H9 (cell line): ENCODE measurements around the gene MTA1. TPM values are rescaled to one million over a fixed set of nuclear protein-coding genes. Genes with fewer than 3 reads are reported as not detected.

ENCODE experiments used
- DNase-seq: peaks from one replicate; pipeline ENCODE4 v3.0.0-alpha.2; 2017
- H2AFZ ChIP-seq: one replicate; pipeline ENCODE4 v1.6.1; 2013; ENCODE audit warnings: mild to moderate bottlenecking, low read length, control low read depth, moderate library complexity
- H2AK5ac ChIP-seq: 2 replicates; pipeline ENCODE4 v1.6.1; 2013; ENCODE audit warnings: low read length, control low read depth, mixed read lengths; ENCODE audit not compliant: insufficient read length
- H2BK120ac ChIP-seq: one replicate; pipeline ENCODE4 v1.6.1; 2013; ENCODE audit warnings: low read depth, mild to moderate bottlenecking, low read length, control low read depth, inconsistent platforms; ENCODE audit not compliant: poor library complexity, severe bottlenecking
- H2BK12ac ChIP-seq: 2 replicates; pipeline ENCODE4 v1.6.1; 2013; ENCODE audit warnings: low read length, control low read depth, mixed read lengths, low read depth; ENCODE audit not compliant: insufficient read length
- H2BK15ac ChIP-seq: 2 replicates; pipeline ENCODE4 v1.6.1; 2013; ENCODE audit warnings: low read depth, low read length, control low read depth
- H2BK20ac ChIP-seq: one replicate; pipeline ENCODE4 v1.6.1; 2013; ENCODE audit warnings: low read depth, mild to moderate bottlenecking, low read length, control low read depth, inconsistent platforms; ENCODE audit not compliant: poor library complexity, severe bottlenecking
- H2BK5ac ChIP-seq: 2 replicates; pipeline ENCODE4 v1.6.1; 2013; ENCODE audit warnings: low read length, control low read depth, mixed read lengths; ENCODE audit not compliant: insufficient read length
- H3K14ac ChIP-seq: 2 replicates; pipeline ENCODE4 v1.6.1; 2013; ENCODE audit warnings: low read length, control low read depth; ENCODE audit not compliant: insufficient read depth
- H3K18ac ChIP-seq: 2 replicates; pipeline ENCODE4 v1.6.1; 2013; ENCODE audit warnings: low read depth, mild to moderate bottlenecking, mixed read lengths, low read length, control low read depth; ENCODE audit not compliant: insufficient read length
- H3K23ac ChIP-seq: 2 replicates; pipeline ENCODE4 v1.6.1; 2013; ENCODE audit warnings: low read length, control low read depth, mixed read lengths, low read depth; ENCODE audit not compliant: insufficient read length
- H3K23me2 ChIP-seq: 2 replicates; pipeline ENCODE4 v1.6.1; 2013; ENCODE audit warnings: low read depth, mild to moderate bottlenecking, mixed read lengths, low read length, control low read depth; ENCODE audit not compliant: insufficient read length, poor library complexity, severe bottlenecking
- H3K27ac ChIP-seq: 2 replicates; pipeline ENCODE4 v1.5.1; 2013; ENCODE audit warnings: low read length, control low read depth, mixed read lengths, low read depth; ENCODE audit not compliant: insufficient read length
- H3K27me3 ChIP-seq: 2 replicates; pipeline ENCODE4 v1.6.1; 2013; ENCODE audit warnings: low read length, control low read depth, inconsistent platforms; ENCODE audit not compliant: insufficient read depth
- H3K4ac ChIP-seq: 2 replicates; pipeline ENCODE4 v1.6.1; 2013; ENCODE audit warnings: low read depth, mild to moderate bottlenecking, control low read depth, inconsistent platforms, low read length, moderate library complexity
- H3K4me1 ChIP-seq: 2 replicates; pipeline ENCODE4 v1.6.1; 2013; ENCODE audit warnings: low read length, control low read depth, inconsistent platforms; ENCODE audit not compliant: insufficient read depth
- H3K4me2 ChIP-seq: 2 replicates; pipeline ENCODE4 v1.6.1; 2013; ENCODE audit warnings: low read length, control low read depth, mixed read lengths; ENCODE audit not compliant: insufficient read length, insufficient read depth
- H3K56ac ChIP-seq: 2 replicates; pipeline ENCODE4 v1.6.1; 2013; ENCODE audit warnings: low read depth, mild to moderate bottlenecking, mixed read lengths, low read length, control low read depth; ENCODE audit not compliant: insufficient read length
- H3K79me1 ChIP-seq: 2 replicates; pipeline ENCODE4 v1.6.1; 2013; ENCODE audit warnings: low read depth, mild to moderate bottlenecking, moderate library complexity, low read length, control low read depth, inconsistent platforms; ENCODE audit not compliant: insufficient read depth, poor library complexity, severe bottlenecking
- H3K79me2 ChIP-seq: 2 replicates; pipeline ENCODE4 v1.6.1; 2013; ENCODE audit warnings: low read length, control low read depth, inconsistent platforms; ENCODE audit not compliant: insufficient read depth
- H3K9ac ChIP-seq: 2 replicates; pipeline ENCODE4 v1.6.1; 2013; ENCODE audit warnings: low read length, control low read depth, mixed read lengths; ENCODE audit not compliant: insufficient read length; ENCODE audit errors: extremely low read depth
- H3K9me3 ChIP-seq: one replicate; pipeline ENCODE4 v1.6.1; 2013; ENCODE audit warnings: low read depth, low read length, inconsistent platforms; ENCODE audit not compliant: control insufficient read depth
- H3T11ph ChIP-seq: one replicate; pipeline ENCODE4 v1.6.1; 2013; ENCODE audit warnings: mild to moderate bottlenecking, low read length, control low read depth, inconsistent platforms
- H4K20me1 ChIP-seq: one replicate; pipeline ENCODE4 v1.6.1; 2013; ENCODE audit not compliant: control insufficient read depth, insufficient read length, insufficient read depth
- H4K5ac ChIP-seq: 2 replicates; pipeline ENCODE4 v1.6.1; 2013; ENCODE audit warnings: low read depth, mild to moderate bottlenecking, mixed read lengths, low read length, control low read depth; ENCODE audit not compliant: insufficient read length
- H4K8ac ChIP-seq: replicated peaks from 2 replicates; pipeline ENCODE4 v1.6.1; 2013; ENCODE audit warnings: low read length, control low read depth, mixed read lengths, low read depth; ENCODE audit not compliant: insufficient read length
- H4K91ac ChIP-seq: 2 replicates; pipeline ENCODE4 v1.6.1; 2013; ENCODE audit warnings: low read depth, mild to moderate bottlenecking, moderate library complexity, mixed read lengths, low read length, control low read depth; ENCODE audit not compliant: insufficient read length
- H3K27ac Mint-ChIP-seq, 3 experiments: 2 replicates in 2 of 3; 3 replicates in 1 of 3; pipeline ENCODE4 v1.8.0; 2020 to 2021; ENCODE audit warnings: mixed read lengths in 3 of 3, mild to moderate bottlenecking in 1 of 3, moderate library complexity in 1 of 3
- H3K27me3 Mint-ChIP-seq: 2 replicates; pipeline ENCODE4 v1.8.0; 2021; ENCODE audit warnings: low read depth, mild to moderate bottlenecking, moderate library complexity, mixed read lengths
- H3K36me3 Mint-ChIP-seq, 3 experiments: 2 replicates in 2 of 3; 3 replicates in 1 of 3; pipeline ENCODE4 v1.8.0; 2020 to 2021; ENCODE audit warnings: low read depth in 3 of 3, mixed read lengths in 3 of 3; ENCODE audit not compliant: insufficient read depth in 1 of 3
- H3K4me1 Mint-ChIP-seq, 2 experiments: 2 replicates each; pipeline ENCODE4 v1.8.0; 2020; ENCODE audit warnings: mixed read lengths in 2 of 2
- H3K4me3 Mint-ChIP-seq, 2 experiments: 2 replicates in 1 of 2; 3 replicates in 1 of 2; pipeline ENCODE4 v1.8.0; 2020 to 2021; ENCODE audit warnings: mild to moderate bottlenecking in 2 of 2, mixed read lengths in 2 of 2, moderate library complexity in 1 of 2
- H3K9me3 Mint-ChIP-seq, 2 experiments: 2 replicates in 1 of 2; 3 replicates in 1 of 2; pipeline ENCODE4 v1.8.0; 2020; ENCODE audit warnings: mild to moderate bottlenecking in 2 of 2, mixed read lengths in 2 of 2, moderate library complexity in 1 of 2
- CTCF ChIP-seq: fragments of 200-600 bp; sonication (generic); conservative IDR thresholded peaks from 3 replicates; pipeline ENCODE4 v1.8.0; 2021; ENCODE audit warnings: antibody characterized with exemption, mild to moderate bottlenecking
- WGBS: extraction: QIAGEN DNeasy Blood & Tissue Kit; methylation state at CpG from one replicate; pipeline ENCODE4 v1.1.7; 2013; ENCODE audit warnings: missing lambda C conversion rate, low lambda C conversion rate, mixed read lengths; ENCODE audit not compliant: insufficient read length; ENCODE audit errors: extremely low coverage; 5-methylcytosine and 5-hydroxymethylcytosine counted together
- total RNA-seq: library from RNA; stranded (reverse); gene quantifications from 2 replicates; pipeline ENCODE4 v1.2.1, GENCODE V29; 2021

Gene MTA1
- total RNA-seq, 1 experiment from 2014 or later: 230 TPM

GRCh38 chr14:105460616-105461015, 41.0 kb downstream of the MTA1 start:
- Histone ChIP-seq H3K79me2 (no peaks in the 10 kb centered on the region), H2BK20ac (no peak overlapping the region), H3K4ac (no peak overlapping the region), H4K8ac (no peak overlapping the region), H3K27ac (no peak overlapping the region), H3K18ac (no peak overlapping the region), H4K5ac (no peak overlapping the region), H3K4me1 (no peaks in the 10 kb centered on the region), H3T11ph (no peak overlapping the region), H3K4me2 (no peak overlapping the region), H2BK15ac (no peak overlapping the region), H2BK120ac (no peak overlapping the region), H3K14ac (no peak overlapping the region), H3K23me2 (no peaks in the 10 kb centered on the region), H2AK5ac (no peak overlapping the region), H3K23ac (no peak overlapping the region), H3K79me1 (no peaks in the 10 kb centered on the region), H3K9ac (no peak overlapping the region), H3K56ac (no peak overlapping the region), H4K91ac (no peak overlapping the region), H2BK5ac (no peak overlapping the region), H2BK12ac (no peak overlapping the region), H3K27me3 (no peaks in the 10 kb centered on the region), H3K9me3 (no peaks in the 10 kb centered on the region), H4K20me1 (no peaks in the 10 kb centered on the region), H2AFZ (no peak overlapping the region)
- H3K9me3 Mint-ChIP-seq: no peaks in the 10 kb centered on the region; a peak in 1 of 5 replicates
- H3K27me3 Mint-ChIP-seq: no peaks in the 10 kb centered on the region
- DNase-seq: no peak
- H3K36me3 Mint-ChIP-seq: peaks cover 18 to 44% (median 41%) of the 10 kb centered on the region in 3 experiments; a peak in 6 of 7 replicates
- H3K4me3 Mint-ChIP-seq: no peak overlapping the region
- H3K4me1 Mint-ChIP-seq: peaks cover 2 to 6% of the 10 kb centered on the region in 2 experiments; a peak in 2 of 4 replicates
- H3K27ac Mint-ChIP-seq: 0 out of 7 replicates have a peak overlapping the region, but pooled peaks of 1 of the 3 experiments have one; percentile 18
- TF ChIP-seq CTCF: no peak
- WGBS: no CpG with 5 or more reads among the region's 17 CpGs
